Right hindlimb (tissue), 1 donor: ENCODE results near the gene B4GALT7.
"Not testable (repeated sequence)": the region's sequence is repeated elsewhere in the genome, so short reads cannot be mapped to it uniquely, and the experiment has no call there.

Experiments
- DNase-seq: peaks from one replicate; pipeline ENCODE4 v3.0.0-alpha.2; 2018

Gene B4GALT7

DNA sequence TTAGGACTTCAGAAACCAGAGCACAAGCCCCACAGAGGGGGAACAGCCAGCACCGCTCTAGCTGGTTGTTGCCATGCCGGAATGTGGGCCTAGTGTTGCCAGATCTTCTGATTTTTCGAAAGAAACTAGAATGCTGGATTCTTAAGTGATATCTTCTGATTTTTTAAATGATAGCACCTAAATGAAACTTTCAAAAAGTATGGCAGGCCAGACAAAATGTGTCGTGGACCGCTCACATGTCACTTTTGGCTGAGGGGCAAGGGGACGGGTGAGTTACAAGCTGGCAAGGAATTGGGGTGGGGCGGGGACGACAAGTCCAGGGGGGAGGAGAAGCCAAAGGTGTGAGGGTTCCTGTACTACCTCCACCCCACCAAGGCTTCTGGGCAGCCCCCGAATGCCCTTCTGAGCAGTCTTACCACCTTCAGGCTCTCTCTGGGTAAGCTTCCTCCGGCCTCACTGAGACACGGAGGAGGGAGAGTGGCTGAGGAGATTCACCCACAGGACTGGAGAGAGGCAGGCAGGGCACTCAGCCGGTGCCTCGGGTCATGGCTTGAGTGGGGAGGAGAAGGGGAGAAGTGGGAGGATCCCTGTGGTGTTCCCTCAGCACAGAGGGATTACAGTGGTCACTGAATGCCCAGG is 10.3 kb downstream of the B4GALT7 start:
- DNase-seq = no peak

DNA sequence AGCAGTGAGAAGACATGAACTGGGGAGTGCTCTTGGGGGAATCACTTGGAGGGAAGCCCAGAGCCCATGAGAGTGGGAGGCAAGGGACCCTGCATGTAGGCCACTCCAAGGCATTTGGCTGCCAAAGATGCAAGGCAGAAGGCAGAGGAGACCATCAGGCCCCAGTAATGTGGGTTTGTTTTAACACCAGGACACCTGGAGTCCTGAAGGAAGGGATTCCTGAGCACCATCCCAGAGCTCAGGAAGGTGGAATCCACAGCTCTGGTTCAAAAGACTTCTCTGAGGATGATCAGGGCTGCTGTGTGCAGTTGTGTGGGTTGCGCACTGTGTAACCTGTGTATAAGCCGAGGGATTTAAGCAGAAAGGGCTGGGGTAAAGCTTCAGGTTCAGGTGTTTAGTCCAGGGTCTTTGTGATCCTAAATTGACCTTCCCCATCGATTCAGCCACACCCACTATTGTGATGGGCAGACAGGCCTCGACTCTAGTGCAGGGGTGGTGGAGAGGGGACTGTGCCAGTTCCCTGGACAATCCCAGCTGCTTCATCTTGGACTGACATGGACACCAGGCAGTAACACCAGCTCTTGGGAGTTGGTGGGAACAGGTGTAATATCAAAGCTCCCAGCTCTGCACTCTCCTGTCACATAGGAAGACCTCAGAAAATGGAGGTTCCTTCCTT is 11.0 kb downstream of the B4GALT7 start:
- no peak for DNase-seq

GRCh38 chr5:177611446-177612214 is 11.7 kb downstream of the B4GALT7 start:
- DNase-seq = no peak

DNA sequence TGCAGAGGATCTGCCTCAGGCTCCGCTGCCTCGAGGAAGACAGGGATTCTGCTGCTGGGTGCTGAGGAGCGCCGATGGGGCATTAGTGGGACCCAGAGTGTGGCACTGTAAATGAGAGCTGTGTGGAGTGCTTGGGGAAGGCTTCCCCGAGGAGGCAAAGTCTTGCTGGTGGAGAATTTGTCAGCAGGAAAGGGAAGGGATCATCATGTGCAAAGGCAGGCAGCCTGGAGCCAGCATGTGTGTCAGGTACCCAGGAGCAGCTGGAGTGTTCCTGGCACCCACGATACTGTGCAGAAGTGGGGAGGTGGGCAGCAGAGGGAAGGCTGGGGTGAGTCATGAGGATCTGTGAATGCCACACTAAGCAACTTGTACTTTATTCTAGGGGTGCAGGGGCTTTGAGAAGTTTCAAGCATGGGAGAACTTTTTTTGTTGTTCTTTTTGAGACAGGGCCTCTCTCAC is 12.3 kb downstream of the B4GALT7 start:
- DNase-seq = no peak

GRCh38 chr5:177620560-177620959 is 20.6 kb downstream of the B4GALT7 start:
- DNase-seq = no peak

DNA sequence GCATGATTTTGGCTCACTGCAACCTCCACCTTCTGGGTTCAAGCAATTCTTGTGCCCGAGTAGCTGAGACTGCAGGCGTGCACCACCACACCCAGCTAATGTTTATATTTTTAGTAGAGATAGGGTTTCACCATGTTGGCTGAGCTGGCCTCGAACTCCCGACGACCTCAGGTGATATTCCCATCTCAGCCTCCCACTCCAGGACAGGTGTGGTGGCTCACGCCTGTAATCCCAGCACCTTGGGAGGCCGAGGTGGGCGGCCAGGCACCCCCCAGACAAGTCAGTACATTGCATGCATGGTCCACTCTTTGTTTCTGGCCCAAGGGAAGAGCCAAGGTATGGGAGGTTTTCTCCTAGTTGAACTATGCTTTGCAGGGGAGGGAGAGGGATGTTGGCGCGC is 24.2 kb downstream of the B4GALT7 start:
- DNase-seq = not testable (repeated sequence)

GRCh38 chr5:177630186-177630585 is 30.3 kb downstream of the B4GALT7 start:
- not testable (repeated sequence) for DNase-seq

- DNase-seq = not testable (repeated sequence)
These were observed 35.0 kb downstream of the B4GALT7 start for GRCh38 chr5:177634912-177635311.

DNA sequence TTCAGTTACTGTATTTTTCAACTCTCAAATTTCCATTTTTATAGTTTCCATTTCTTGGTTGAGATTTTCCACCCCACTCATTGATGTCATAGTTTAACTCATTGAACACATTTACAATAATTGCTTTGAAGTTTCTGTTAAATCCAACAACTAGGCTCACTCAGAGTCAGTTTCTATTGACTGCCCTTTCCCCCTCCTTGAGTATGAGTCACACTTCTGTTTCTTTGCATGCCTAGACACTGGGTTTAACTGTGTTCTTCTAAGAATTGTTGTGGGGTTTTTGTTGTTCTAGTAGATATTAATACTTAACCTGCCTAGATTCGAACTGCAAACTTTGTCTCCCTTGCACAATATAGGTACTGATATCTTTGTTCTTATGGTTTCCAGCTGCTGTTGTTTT is 45.5 kb downstream of the B4GALT7 start:
- DNase-seq = not testable (repeated sequence)

DNA sequence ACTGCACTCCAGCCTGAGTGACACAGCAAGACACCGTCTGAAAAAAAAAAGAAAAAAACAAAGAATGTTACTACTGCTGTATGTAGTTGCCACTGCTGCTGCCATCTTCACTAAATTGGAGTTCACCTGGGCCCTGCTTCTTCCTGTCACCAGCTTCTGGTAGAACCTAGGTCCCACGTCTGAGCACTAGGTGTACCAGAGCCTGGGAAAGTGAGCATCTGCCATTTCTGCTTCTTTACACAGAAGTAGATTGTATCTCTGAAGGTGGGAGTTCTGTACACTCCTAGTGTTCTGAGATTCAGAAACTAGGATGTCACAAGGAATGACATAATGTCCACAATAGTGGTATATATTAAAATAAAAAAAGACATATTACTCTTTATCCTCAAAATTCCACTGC is 51.3 kb downstream of the B4GALT7 start:
- DNase-seq = not testable (repeated sequence)

DNA sequence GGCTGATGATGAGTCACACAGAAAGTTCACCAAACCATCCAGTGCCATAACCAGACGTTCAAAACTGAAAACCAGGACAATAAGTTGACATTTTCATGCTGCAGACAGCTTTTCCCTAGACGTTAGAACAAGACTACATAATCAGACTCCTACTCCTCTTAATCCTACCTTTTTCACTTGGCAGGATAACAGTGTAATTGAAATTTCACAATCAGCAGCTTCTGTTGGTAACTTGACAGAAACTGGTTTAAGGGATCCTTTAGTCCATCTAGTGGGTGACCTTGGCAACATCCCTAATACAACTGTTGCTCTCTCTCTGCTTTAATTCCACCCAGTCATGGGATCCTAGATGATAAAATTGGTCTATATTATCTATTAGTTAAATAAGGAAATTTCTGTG is 57.9 kb downstream of the B4GALT7 start:
- DNase-seq = not testable (repeated sequence)

- not testable (repeated sequence) for DNase-seq
These were observed 58.6 kb downstream of the B4GALT7 start for GRCh38 chr5:177658542-177658941.
